HG03442 (cell line): ENCODE data around the gene VRK2.
"Not testable (repeated sequence)": the region's sequence is repeated elsewhere in the genome, so short reads cannot be mapped to it uniquely, and the experiment has no call there.

Experiments used
- ATAC-seq: cut with Tn5 transposase; IDR thresholded peaks from one replicate; pipeline ENCODE4 v1.9.1; 2021; ENCODE audit warnings: mild to moderate bottlenecking, moderate library complexity; ENCODE audit not compliant: unreplicated experiment

VRK2 gene

DNA sequence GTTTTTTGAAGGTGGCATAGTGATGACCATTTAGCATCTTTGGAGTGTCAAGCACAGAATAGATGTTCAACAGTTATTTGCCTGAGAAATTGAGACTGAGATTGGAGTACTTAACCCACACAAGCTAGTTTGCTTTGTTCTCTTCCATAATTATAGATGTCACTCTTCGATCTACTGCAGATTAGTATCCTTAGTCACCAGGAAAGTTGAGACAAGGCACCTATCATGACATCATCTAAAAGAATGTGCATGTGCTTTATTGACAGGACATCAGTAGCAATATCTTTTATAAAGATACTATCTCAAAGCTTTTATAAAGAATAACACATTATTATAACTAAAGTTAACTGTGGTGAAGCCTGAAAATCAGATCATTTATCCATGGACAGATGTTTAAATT is 6.4 kb downstream of the VRK2 start:
- ATAC-seq, result no peak

DNA sequence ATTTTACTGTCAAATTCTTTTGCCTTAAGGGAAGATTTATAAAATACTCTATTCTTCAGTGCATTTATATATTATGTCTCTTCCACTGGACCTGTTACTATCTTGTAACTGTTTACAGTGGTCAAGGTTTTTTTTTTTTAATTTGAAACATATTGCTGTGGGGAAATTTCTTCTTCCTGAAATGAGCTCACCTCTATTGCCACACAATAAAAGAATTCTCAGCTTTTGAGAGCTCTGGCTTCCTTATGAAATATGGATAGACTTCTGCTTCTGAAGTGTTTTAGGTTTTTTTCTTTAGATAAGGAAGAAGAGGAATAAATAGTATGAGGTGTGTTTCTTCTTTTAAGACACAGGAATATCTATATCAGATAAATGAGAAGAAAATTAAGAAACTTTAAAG is 7.7 kb downstream of the VRK2 start:
- ATAC-seq, result no peak

DNA sequence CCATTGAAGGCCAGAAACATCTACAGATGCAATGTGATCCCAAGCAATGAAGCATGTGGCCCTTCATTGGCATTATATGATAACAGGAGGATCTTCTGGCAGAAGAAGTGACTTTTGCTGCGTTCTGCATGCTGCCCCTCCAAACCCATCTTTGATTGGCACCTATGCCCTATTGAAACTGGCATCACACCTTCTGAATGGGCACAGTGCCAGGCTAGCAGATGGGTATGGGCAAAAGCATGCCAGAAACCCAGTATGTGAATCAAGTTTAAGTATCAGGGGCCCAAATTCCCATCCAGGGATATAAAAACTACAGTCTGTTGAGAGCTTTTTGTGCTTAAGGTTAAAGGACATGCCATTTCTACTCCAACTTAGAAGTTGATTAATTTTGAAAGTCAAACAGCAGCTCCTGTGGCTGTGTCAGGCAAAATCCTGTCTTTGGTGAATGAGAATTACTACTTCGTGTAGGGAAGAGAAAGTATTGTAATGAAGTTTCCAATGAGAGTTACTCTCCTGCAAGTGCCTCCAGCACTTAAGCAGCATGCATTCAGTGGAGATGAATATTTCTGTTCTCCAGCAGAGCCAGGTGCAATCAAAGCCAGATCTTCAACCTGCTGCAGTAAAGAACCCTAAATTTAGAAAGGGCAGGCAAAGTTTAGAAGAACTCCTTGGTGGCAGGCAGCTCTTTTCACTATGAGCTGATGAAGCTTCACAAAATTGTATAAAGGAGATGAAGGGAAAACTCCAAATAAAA is 8.6 kb downstream of the VRK2 start:
- no peak for ATAC-seq

DNA sequence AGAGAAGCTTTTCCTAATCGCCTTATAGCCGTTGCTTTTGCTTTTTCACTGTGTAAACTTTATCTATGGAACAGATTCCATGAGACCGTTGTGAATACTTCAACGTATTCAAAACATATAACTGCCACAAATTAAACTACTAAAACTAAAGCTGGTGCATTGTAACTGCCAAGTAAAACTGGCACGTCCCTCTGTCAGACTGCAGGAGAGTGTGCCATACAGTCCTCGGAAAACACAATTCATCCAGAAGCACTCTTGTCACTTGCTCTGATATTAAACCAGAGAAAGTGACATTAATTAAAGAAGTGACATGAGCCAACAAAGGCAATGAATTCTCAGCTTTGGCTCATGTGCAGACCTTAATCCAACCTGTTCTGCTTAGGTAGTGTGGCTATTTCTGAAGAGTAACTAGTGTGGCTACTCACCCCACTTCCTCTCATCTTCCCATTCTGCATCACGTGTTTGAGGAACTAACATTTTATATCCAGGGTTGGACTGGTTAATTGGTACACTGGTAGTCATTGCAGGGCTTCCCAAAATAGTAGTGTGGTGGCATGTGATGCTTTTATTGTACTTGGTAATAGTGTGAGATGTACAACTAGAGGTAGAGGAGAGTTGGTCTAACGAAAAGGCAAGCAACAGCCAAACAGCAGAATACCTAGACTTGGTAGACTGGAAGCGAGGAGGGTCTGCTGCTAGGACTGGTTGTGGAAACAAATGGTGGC is 9.7 kb downstream of the VRK2 start:
- ATAC-seq, result no peak

DNA sequence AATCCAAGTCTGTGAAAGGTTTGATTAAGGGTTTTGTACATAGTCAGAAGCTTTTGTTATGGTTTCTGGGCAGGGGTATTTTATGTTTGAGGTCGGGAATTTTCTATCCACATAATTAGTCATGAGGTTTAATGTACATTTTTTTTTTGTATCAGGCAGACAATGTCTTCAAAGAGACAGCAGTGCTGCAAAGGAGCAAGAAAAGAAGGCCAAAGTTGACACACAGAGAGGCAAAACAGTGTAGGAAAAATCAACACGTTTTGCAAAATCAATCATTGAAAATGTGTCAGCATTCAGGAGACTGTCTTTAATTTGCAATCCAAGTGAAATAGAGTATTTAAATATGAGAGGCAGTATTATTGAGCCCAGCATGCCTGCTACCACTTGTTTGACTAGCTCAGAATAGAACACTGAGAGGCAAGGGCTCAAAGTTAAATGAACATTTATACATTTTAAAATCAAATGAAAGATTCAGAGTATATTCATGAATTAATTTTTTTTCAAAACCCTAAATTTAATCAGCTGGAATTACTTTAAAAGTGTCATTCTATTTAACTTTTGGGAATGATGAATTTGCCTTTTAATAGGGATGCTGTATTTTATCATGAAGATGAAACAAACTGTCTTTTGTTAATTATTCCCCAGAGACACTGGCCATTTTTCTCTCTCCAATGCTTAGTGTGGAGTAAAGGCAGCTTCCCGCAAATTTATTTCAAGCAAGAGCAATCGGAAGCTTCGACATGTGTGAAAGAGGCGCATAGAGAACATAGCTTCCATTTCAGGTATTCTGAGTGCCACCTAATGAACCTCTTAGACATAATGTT is 11.3 kb downstream of the VRK2 start:
- ATAC-seq, result no peak

DNA sequence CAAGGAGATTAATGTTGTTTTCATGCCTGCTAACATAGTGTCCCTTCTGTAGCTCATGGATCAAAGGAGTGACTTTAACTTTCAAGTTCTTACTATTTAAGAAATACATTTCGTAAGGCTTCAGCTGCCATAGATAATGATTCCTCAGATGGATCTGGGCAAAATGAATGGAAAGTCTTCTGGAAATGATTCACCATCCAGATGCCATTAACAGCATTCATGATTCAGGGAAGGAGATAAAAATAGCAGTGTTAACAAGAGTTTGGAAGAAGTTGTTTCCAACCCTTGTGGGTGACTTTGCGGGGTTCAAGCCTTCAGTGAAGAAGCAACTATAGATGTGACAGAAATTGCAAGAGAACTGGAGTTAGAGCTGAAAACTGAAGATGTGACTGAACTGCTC is 17.0 kb downstream of the VRK2 start:
- no peak for ATAC-seq

DNA sequence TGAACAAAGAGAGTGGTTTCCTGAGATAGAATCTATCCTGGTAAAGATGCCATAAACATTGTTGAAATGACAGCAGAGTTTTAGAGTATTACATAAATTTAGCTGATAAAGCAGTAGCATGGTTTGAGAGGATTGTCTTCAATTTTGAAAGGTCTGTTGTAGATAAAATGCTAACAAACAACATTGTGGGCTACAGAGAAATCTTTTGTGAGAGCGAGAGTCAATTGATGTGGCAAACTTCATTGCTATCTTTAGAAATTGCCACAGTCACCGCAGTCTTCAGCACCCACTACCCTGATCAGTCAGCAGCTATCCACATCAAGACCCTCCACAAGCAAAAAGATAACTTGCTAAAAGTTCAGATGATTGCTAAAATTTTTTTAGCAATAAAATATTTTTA is 17.5 kb downstream of the VRK2 start:
- no peak for ATAC-seq

DNA sequence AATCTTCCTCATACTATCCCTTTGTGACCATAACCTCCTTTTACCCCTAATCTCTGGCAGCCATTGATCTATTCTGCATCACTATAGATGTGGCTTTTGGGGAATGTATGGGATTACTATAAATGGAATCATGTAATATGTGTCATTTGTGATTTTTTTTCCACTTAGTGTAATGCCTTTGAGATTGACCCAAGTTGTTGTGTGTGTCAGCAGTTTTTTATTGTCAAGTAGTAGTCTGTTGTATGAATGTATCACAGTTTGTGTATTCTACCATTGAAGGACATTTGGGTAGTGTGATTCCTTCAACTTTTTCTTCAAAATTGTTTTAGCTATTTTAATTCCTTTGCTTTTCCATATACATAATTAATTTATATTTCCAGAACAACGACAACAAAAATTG is 18.6 kb downstream of the VRK2 start:
- ATAC-seq, result no peak

DNA sequence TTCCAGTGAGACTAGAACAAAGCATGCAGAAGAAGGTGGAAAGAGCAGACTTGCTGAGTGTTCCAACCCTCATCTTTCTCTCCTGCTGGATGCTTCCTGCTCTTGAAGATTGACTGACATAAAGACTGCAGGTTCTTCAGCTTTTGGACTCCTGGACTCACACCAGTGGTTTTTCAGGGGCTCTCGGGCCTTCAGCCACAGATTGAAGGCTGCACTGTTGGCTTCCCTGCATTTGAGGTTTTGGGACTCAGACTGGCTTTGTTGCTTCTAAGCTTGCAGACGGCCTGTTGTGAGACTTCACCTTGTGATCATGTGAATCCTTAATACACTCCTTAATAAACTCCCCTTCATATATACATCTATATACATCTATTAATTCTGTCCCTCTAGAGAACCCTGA is 20.4 kb downstream of the VRK2 start:
- ATAC-seq, result no peak

DNA sequence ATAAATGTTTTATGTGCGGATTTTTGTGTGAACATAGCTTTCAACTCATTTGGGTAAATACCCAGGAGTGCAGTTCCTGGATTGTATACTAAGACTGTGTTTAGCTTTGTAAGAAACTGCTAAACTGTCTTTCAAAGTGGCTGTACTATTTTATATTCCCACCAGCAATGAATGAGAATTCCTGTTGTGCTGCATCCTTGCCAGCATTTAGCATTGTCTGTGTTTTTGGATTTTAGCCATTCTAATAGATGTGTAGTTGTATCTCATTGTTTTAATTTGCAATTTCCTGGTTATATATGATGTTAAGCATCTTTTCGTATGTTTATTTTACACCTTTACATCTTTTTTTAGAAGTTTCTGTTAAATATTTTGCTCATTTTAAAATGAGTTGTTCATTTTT is 24.2 kb downstream of the VRK2 start:
- no peak for ATAC-seq

DNA sequence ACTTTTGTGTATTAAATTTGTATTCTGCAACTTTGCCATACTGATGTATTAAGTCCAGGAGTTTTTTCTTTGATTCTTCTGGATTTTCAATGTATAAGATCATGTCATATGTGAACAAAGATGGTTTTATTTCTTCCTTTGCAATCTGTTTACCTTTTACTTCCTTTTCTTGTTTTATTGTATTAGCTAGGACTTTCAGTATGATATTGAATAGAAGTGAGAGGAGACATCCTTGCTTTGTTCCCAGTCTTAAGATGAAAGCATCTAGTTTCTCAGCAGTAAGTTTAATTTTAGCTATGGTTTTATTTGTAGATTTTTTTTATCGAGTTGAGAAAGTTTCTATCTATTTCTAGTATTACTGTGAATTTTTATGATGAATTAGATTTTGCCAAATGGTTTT is 25.5 kb downstream of the VRK2 start:
- peak; percentile 55 for ATAC-seq

DNA sequence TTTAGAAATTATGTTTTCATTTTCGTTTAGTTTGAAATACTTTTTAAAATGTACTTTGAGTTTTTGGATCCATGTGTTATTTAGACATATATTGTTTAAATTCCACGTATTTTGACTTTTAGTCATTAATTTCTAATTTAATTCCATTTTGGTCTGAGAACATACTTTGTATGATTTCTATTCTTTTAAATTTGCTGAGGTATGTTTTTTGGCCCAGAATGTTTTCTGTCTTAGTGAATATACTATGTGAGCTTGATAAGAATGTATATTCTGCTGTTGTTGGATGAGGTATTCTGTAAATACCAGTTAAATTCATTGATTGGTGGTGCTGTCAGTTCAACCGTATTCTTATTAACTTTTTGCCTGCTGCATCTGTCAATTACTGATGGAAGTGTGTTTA is 26.4 kb downstream of the VRK2 start:
- no peak for ATAC-seq

DNA sequence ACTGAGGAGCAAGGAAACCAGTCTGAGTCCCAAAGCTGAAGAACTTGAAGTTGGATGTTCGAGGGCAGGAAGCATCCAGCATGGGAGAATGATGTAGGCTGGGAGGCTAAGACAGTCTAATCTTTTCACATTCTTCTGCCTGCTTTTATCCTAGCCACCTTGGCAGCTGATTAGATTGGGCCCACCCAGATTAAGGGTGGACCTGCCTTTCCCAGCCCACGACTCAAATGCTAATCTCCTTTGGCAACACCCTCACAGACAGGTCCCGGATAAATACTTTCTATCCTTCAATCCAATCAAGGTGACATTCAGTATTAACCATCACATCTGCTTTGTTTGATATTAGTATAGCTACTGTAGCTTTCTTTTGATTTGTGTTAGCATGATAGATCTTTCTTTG is 27.1 kb downstream of the VRK2 start:
- no peak for ATAC-seq

DNA sequence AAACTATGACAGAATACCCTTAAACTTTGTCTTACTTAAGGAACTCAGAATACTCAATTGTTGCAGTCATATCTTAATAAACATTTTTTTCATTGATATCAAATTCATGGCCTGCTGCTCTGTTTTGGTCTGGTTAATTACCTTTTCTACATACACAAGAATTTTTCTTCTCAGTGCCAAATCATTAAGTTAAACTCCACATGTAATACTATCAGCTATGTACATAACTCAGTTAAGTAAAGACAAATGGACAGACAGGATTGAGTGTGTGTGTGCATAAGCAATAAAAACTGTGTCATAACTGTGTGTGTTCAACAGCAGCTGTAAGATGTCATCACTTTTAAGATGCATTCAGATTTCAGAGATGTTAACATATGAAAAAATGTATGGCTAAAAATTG is 34.4 kb downstream of the VRK2 start:
- no peak for ATAC-seq

DNA sequence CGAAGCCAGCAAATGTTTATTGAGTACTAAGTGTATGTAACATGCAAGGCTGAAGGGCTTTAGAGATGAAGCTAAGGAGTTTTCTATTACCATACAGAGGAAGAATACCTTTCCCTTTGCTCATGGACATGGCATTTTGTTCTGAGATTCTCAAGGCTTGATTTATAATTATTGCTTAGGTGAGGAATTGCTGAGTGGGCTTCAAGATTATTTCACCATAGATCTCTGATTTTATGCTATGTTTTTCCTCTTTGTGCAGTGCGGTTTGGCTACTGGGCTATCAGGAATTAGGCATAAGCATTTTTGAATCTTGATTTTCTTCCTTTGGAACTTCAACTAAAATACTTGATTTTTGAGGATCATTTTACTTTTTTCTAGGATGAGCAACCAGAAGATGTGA is 42.5 kb downstream of the VRK2 start:
- no peak for ATAC-seq

DNA sequence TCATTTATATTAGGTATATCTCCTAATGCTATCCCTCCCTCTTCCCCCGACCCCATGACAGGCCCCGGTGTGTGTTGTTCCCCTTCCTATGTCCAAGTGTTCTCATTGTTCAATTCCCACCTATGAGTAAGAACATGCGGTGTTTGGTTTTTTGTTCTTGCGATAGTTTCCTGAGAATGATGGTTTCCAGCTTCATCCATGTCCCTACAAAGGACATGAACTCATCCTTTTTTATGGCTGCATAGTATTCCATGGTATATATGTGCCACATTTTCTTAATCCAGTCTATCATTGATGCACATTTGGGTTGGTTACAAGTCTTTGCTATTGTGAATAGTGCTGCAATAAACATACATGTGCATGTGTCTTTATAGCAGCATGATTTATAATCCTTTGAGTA is 46.2 kb downstream of the VRK2 start:
- ATAC-seq, result not testable (repeated sequence)

DNA sequence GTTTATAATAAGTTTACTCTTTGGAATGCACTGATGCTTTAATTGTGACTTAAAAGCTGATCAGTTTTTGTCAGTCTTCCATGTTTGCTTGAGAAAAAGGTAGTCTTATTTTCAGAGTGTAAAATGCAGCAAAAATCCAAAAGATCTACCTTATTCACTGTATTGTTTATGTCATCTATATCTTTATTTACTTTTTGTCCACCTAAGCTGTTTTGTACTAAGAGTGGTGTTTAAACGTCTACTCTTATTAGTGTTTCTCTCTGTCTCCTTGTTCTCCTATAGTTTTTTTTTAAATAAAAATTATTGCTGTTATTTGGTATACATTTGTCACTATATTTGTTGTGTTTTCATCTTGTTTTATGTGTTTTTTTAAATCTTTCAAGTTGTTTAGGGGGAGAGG is 50.4 kb downstream of the VRK2 start:
- ATAC-seq, result no peak

DNA sequence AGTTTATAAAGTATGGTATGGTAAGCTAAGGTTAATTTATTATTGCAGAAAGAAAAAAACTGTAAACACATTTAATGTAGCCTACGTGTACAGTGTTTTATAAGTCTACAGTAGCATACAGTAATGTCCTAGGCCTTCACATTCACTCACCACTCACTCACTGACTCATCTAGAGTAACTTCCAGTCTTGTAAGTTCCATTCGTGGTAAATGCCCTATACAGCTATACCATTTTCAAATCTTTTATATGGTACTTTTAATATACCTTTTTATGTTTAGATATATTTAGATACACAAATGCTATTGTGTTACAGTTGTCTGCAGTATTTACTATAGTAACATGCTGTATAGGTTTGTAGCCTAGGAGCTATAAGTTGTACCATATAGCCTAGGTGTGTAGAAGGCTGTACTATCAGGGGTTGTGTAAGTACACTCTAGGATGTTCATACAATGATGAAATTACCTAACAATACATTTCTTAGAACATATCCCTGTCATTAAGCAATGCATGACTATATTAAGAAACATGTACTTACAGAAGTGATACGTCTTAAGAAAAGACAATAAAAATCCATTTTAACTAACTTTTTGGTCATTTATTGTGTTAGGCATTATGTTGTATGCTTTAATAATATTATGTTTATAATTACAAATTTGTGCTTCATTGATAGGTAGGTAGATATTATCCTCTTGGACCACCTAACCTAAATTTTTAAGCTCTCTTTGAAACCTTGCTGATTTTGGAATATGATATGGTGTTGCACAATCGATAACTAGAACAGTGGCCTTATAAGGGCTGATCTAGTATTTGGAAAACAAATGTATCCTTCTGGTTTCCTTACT is 51.9 kb downstream of the VRK2 start:
- no peak for ATAC-seq

DNA sequence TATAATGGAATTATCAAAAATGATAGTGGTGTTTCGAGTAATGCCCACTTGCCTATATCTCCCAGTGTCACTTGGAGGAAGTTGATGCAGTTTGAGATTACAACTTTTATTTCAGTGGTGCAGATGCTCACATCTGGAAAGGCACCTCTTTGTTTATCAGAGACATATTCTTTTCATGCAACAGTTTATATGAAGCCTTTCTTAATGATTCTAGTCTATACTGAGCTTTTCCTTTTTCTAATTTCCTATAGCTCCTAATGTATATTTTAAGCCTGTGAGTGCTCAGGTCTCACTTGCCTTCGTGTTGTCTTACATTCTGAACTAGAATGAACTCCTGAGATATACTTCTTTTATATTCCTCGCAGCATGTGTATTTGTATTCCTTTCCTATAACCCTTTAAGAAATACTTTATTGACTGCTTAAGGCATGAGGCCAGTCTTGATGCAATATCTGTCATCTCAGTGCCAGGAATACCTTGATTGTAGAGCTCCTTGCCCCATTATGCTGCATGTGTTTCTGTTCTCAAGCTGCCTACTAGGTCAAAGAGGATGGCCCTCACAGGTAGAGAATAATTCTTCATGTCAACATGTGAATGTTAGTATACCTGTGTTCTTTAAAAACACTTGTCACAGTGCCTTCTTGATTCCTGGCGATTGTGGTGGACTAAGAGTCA is 52.6 kb downstream of the VRK2 start:
- no peak for ATAC-seq

DNA sequence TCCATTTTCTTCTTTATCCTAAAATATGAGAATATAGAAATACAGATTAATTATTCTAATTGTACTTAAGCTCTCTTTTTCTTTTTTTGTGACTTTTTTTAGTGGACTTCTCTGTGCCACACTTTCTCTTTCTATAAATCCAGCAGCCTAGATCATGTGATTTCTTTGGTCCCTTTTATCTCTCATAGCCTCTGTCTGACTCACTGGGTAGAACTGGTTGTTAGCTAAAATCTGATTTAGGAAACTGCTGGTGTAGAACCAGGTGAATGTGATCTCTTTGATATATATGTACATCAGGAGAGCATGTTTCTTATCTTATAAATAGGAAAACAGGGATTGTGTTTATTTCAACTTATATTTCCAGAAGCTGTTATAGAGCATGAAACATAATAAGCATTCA is 54.9 kb downstream of the VRK2 start:
- no peak for ATAC-seq
